ENCODE data around the gene TMBIM6.
A peak's percentile ranks its signal among the peaks of the same experiment; 100 is the strongest.

TMBIM6 gene

GRCh38 chr12:49740930-49741881, at the start of gene TMBIM6:
Gene TMBIM6, plus strand, starts transcription at chr12:49741557. Its CDS starts 10,937 bp downstream, at chr12:49752494.
- TF ChIP-seq ZNF274 (IDR thresholded peaks at IDR 0.05; ENCODE audit: low read depth, low read length) = no peak
- H3K4me3 ChIP-seq (ENCODE audit: low read length) = peak within 1 kb of the TSS; percentile 88

GRCh38 chr12:49692851-49693250, 48.5 kb upstream of the TMBIM6 start:
- no peak overlapping the region for H3K4me3 ChIP-seq (ENCODE audit: low read length)
- no peak for TF ChIP-seq ZNF274 (IDR thresholded peaks at IDR 0.05; ENCODE audit: low read depth, low read length)

GRCh38 chr12:49693931-49694444, 47.4 kb upstream of the TMBIM6 start:
- TF ChIP-seq ZNF274 (IDR thresholded peaks at IDR 0.05; ENCODE audit: low read depth, low read length) = no peak
- H3K4me3 ChIP-seq (ENCODE audit: low read length) = no peak overlapping the region

GRCh38 chr12:49696723-49697122, 44.6 kb upstream of the TMBIM6 start:
- H3K4me3 ChIP-seq (ENCODE audit: low read length) = no peak overlapping the region
- no peak for TF ChIP-seq ZNF274 (IDR thresholded peaks at IDR 0.05; ENCODE audit: low read depth, low read length)

- no peak for TF ChIP-seq ZNF274 (IDR thresholded peaks at IDR 0.05; ENCODE audit: low read depth, low read length)
- peak overlapping the region; percentile 18; the same call in 1 of the 2 replicates for H3K4me3 ChIP-seq (ENCODE audit: low read length)
These were observed 43.5 kb upstream of the TMBIM6 start for GRCh38 chr12:49697808-49698207.

GRCh38 chr12:49698619-49699545, 42.5 kb upstream of the TMBIM6 start:
- peak overlapping the region; percentile 18; the same call in 1 of the 2 replicates for H3K4me3 ChIP-seq (ENCODE audit: low read length)
- TF ChIP-seq ZNF274 (IDR thresholded peaks at IDR 0.05; ENCODE audit: low read depth, low read length) = no peak

GRCh38 chr12:49702009-49702408, 39.3 kb upstream of the TMBIM6 start:
- H3K4me3 ChIP-seq (ENCODE audit: low read length) = no peak overlapping the region
- no peak for TF ChIP-seq ZNF274 (IDR thresholded peaks at IDR 0.05; ENCODE audit: low read depth, low read length)

- TF ChIP-seq ZNF274 (IDR thresholded peaks at IDR 0.05; ENCODE audit: low read depth, low read length) = no peak
- H3K4me3 ChIP-seq (ENCODE audit: low read length) = peak overlapping the region; percentile 48; the same call in 1 of the 2 replicates
These were observed 38.6 kb upstream of the TMBIM6 start for GRCh38 chr12:49702676-49703215.

- no peak for TF ChIP-seq ZNF274 (IDR thresholded peaks at IDR 0.05; ENCODE audit: low read depth, low read length)
- peak overlapping the region; percentile 48; the same call in 1 of the 2 replicates for H3K4me3 ChIP-seq (ENCODE audit: low read length)
These were observed 37.7 kb upstream of the TMBIM6 start for GRCh38 chr12:49703647-49704137.

- no peak for TF ChIP-seq ZNF274 (IDR thresholded peaks at IDR 0.05; ENCODE audit: low read depth, low read length)
- peak overlapping the region; percentile 95 for H3K4me3 ChIP-seq (ENCODE audit: low read length)
These were observed 35.8 kb upstream of the TMBIM6 start for GRCh38 chr12:49705479-49706134.

GRCh38 chr12:49706351-49707127, 34.8 kb upstream of the TMBIM6 start:
- no peak for TF ChIP-seq ZNF274 (IDR thresholded peaks at IDR 0.05; ENCODE audit: low read depth, low read length)

GRCh38 chr12:49707128-49707811, 34.1 kb upstream of the TMBIM6 start, which contains the start of gene FMNL3:
Gene FMNL3, minus strand, starts transcription at chr12:49707405. Its CDS starts 225 bp downstream, at chr12:49707180.
- TF ChIP-seq ZNF274 (IDR thresholded peaks at IDR 0.05; ENCODE audit: low read depth, low read length) = no peak

More at GRCh38 chr12:49706351-49707127, 34.8 kb upstream of the TMBIM6 start:
- H3K4me3 ChIP-seq (ENCODE audit: low read length) = peak overlapping the region; percentile 95

More at GRCh38 chr12:49707128-49707811, 34.1 kb upstream of the TMBIM6 start, which contains the start of gene FMNL3:
- peak within 1 kb of the TSS; percentile 95 for H3K4me3 ChIP-seq (ENCODE audit: low read length)

Data from GM08714 (cell line).